GM18505 (cell line): ENCODE results near the gene FSD2.
"Not testable (repeated sequence)": the region's sequence is repeated elsewhere in the genome, so short reads cannot be mapped to it uniquely, and the experiment has no call there.

Source experiments
- ATAC-seq: cut with Tn5 transposase; IDR thresholded peaks from one replicate; pipeline ENCODE4 v1.9.1; 2021; ENCODE audit not compliant: unreplicated experiment
- POLR2A ChIP-seq: IDR thresholded peaks from 4 replicates; pipeline ENCODE4 v1.6.1; 2011; ENCODE audit warnings: borderline replicate concordance; ENCODE audit not compliant: insufficient read depth, insufficient read length; ENCODE audit errors: extremely low read depth

Gene FSD2

GRCh38 chr15:82839136-82839535, 33.3 kb upstream of the FSD2 start:
- no peak for ATAC-seq
- TF ChIP-seq POLR2A = no peak

- TF ChIP-seq POLR2A = no peak
Observed at GRCh38 chr15:82838096-82838735, 32.3 kb upstream of the FSD2 start.

GRCh38 chr15:82835391-82835917, 29.6 kb upstream of the FSD2 start:
- no peak for ATAC-seq

More at GRCh38 chr15:82838096-82838735, 32.3 kb upstream of the FSD2 start:
- no peak for ATAC-seq

GRCh38 chr15:82833362-82833682, 27.5 kb upstream of the FSD2 start:
- no peak for ATAC-seq
- no peak for TF ChIP-seq POLR2A

More at GRCh38 chr15:82835391-82835917, 29.6 kb upstream of the FSD2 start:
- TF ChIP-seq POLR2A = no peak

GRCh38 chr15:82832601-82833361, 26.9 kb upstream of the FSD2 start:
- peak; percentile 72 for ATAC-seq
- no peak for TF ChIP-seq POLR2A

GRCh38 chr15:82831894-82832600, 26.2 kb upstream of the FSD2 start:
- TF ChIP-seq POLR2A = no peak
- ATAC-seq = no peak

GRCh38 chr15:82830427-82831173, 24.7 kb upstream of the FSD2 start:
- no peak for TF ChIP-seq POLR2A
- no peak for ATAC-seq

- no peak for TF ChIP-seq POLR2A
- no peak for ATAC-seq
Observed at GRCh38 chr15:82829234-82829633, 23.4 kb upstream of the FSD2 start.

- no peak for ATAC-seq
- no peak for TF ChIP-seq POLR2A
Observed at GRCh38 chr15:82828075-82828474, 22.2 kb upstream of the FSD2 start.

- TF ChIP-seq POLR2A = no peak
- no peak for ATAC-seq
Observed at GRCh38 chr15:82823049-82823448, 17.2 kb upstream of the FSD2 start.

GRCh38 chr15:82821851-82822250, 16.0 kb upstream of the FSD2 start:
- not testable (repeated sequence) for ATAC-seq

GRCh38 chr15:82821396-82821795, 15.5 kb upstream of the FSD2 start:
- ATAC-seq = not testable (repeated sequence)

GRCh38 chr15:82820128-82820527, 14.3 kb upstream of the FSD2 start:
- TF ChIP-seq POLR2A = no peak
- no peak for ATAC-seq
